Mononuclear cell (primary cell): ENCODE measurements around the gene SASH3. TPM values are rescaled to one million over a fixed set of nuclear protein-coding genes. Genes with fewer than 3 reads are reported as not detected.
"Not testable (repeated sequence)": the region's sequence is repeated elsewhere in the genome, so short reads cannot be mapped to it uniquely, and the experiment has no call there.

ENCODE experiments used
- H3K27me3 ChIP-seq: 2 replicates; pipeline ENCODE4 v1.6.0; 2011; ENCODE audit warnings: low read length, control low read depth; ENCODE audit not compliant: insufficient read depth
- H3K4me1 ChIP-seq: 2 replicates; pipeline ENCODE4 v1.5.1; 2011; ENCODE audit warnings: mild to moderate bottlenecking, low read length, control low read depth; ENCODE audit not compliant: insufficient read depth
- H3K4me3 ChIP-seq: 2 replicates; pipeline ENCODE4 v1.5.1; 2011; ENCODE audit warnings: mild to moderate bottlenecking, low read length, moderate library complexity
- H3K9me3 ChIP-seq: 2 replicates; pipeline ENCODE4 v1.5.1; 2011; ENCODE audit warnings: low read depth, mild to moderate bottlenecking, control low read depth, low read length
- total RNA-seq: library from RNA; depleted of rRNA; stranded (reverse); fragments of >200 nt; gene quantifications from one replicate; pipeline ENCODE4 v1.2.3, GENCODE V29; 2012

Gene SASH3
- total RNA-seq, result 132 TPM

DNA sequence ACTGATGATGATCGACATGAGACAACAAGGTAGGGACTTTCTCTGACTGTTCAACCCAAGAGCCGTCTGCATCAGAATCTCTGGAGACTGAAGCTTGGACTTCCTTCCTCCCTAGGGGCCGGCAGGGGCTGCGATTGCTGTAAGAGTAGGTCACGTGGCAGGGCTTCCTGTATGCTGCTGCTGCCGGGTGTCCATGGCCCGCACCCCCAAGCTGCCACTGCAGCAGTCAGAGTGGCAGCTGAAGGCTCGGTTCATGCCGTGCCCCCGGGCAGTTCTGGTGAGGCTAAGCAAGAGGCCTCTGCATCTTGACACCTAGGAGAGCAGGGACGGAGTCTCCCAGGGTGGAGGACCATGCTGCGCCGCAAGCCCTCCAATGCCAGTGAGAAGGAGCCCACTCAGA is at the start of gene SASH3:
Gene SASH3 (plus strand): TSS at position 203 of the 400 bp plus-strand sequence. CDS start 149 bp downstream, at position 352.
- Histone ChIP-seq H3K27me3 (no peaks in the 10 kb centered on the region), H3K4me1 (peaks cover 79% of the 10 kb centered on the region), H3K9me3 (no peaks in the 10 kb centered on the region), H3K4me3 (peak within 1 kb of the TSS; percentile 91)

- peaks cover 17% of the 10 kb centered on the region for H3K4me1 ChIP-seq
- no peak overlapping the region for H3K4me3 ChIP-seq
- no peaks in the 10 kb centered on the region for H3K9me3 ChIP-seq
- H3K27me3 ChIP-seq, result no peaks in the 10 kb centered on the region
Measured at GRCh38 chrX:129731228-129731627, 48.5 kb upstream of the SASH3 start.

- Histone ChIP-seq H3K27me3 (no peaks in the 10 kb centered on the region), H3K4me1 (peaks cover 29% of the 10 kb centered on the region), H3K4me3 (no peak overlapping the region), H3K9me3 (no peaks in the 10 kb centered on the region)
Measured at GRCh38 chrX:129732857-129733256, 46.9 kb upstream of the SASH3 start.

GRCh38 chrX:129733335-129733734 is 46.4 kb upstream of the SASH3 start:
- no peaks in the 10 kb centered on the region for H3K27me3 ChIP-seq
- no peak overlapping the region for H3K4me3 ChIP-seq
- H3K4me1 ChIP-seq, result peaks cover 33% of the 10 kb centered on the region
- H3K9me3 ChIP-seq, result no peaks in the 10 kb centered on the region

- Histone ChIP-seq H3K4me1 (peaks cover 45% of the 10 kb centered on the region), H3K9me3 (no peaks in the 10 kb centered on the region), H3K4me3 (no peak overlapping the region), H3K27me3 (no peaks in the 10 kb centered on the region)
Measured at GRCh38 chrX:129736491-129736890, 43.3 kb upstream of the SASH3 start.

DNA sequence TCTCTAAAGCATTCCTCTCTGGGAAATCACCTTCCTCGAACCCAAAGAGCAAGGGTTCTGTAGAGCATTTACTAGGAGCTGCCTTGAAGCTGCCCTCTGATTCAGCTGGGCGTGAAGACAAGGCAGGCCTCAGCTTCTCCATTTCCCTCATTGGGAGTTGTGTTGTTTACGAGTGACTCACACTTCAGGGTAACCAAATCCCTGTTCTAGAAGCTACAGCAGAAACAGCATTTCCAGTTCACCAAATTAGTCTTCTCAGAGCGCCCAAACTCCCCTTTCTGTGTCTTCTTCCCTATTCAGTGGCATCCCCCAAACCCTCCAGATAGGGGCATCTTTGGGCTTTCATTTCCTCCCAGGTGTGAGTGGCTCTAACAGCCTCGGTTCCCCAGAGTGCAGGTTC is 41.8 kb upstream of the SASH3 start:
- H3K4me3 ChIP-seq, result no peak overlapping the region
- peaks cover 40% of the 10 kb centered on the region for H3K4me1 ChIP-seq
- H3K27me3 ChIP-seq, result no peaks in the 10 kb centered on the region
- H3K9me3 ChIP-seq, result no peaks in the 10 kb centered on the region

DNA sequence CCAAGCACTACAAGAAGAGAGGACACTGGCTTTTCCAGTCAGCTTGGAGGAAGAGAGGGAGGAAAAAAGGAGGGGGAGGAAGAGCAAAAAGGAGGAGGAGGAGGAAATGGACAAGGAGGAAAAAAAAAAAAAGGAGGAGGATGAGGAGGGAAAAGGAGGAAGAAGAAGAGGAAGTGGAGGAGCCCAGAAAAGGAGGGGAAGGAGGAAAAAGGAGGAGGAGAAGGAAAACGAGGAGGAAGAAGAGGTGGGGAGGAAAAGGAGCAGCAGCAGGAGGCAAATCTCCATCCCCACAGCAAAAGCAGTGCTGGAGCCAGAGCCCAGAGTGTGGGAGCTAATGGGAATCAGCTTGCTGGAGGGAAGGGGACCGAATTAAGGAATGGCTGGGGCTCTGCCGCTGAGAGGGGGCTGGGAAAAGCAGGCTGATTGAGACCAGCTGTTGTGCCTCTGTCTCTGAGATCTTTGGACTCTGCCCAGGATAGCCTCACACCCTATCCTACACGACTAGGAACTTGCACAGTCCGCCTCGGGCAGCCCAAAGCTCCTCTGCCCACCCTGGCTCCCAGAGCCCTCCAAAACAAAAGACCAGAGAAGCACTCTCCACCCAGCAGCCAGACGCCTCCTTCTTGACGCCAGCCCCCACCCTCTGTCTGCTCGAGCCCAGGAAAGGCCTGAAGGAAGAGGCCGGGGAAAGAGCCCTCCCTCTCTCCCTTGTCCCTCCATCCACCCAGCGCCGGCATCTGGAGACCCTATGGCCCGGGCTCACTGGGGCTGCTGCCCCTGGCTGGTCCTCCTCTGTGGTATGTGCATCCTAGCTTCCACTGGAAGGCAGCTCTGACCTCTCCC is 41.1 kb upstream of the SASH3 start, which contains the start of gene XPNPEP2:
Gene XPNPEP2 (plus strand): TSS at position 514 of the 843 bp plus-strand sequence. CDS start 235 bp downstream, at position 749.
- H3K27me3 ChIP-seq, result no peaks in the 10 kb centered on the region
- no peak within 1 kb of the TSS for H3K4me3 ChIP-seq
- H3K9me3 ChIP-seq, result no peaks in the 10 kb centered on the region
- H3K4me1 ChIP-seq, result peaks cover 48% of the 10 kb centered on the region

- H3K4me1 ChIP-seq, result peaks cover 52% of the 10 kb centered on the region
- no peaks in the 10 kb centered on the region for H3K9me3 ChIP-seq
- no peaks in the 10 kb centered on the region for H3K27me3 ChIP-seq
- H3K4me3 ChIP-seq, result no peak overlapping the region
Measured at GRCh38 chrX:129739578-129739977, 40.2 kb upstream of the SASH3 start.

DNA sequence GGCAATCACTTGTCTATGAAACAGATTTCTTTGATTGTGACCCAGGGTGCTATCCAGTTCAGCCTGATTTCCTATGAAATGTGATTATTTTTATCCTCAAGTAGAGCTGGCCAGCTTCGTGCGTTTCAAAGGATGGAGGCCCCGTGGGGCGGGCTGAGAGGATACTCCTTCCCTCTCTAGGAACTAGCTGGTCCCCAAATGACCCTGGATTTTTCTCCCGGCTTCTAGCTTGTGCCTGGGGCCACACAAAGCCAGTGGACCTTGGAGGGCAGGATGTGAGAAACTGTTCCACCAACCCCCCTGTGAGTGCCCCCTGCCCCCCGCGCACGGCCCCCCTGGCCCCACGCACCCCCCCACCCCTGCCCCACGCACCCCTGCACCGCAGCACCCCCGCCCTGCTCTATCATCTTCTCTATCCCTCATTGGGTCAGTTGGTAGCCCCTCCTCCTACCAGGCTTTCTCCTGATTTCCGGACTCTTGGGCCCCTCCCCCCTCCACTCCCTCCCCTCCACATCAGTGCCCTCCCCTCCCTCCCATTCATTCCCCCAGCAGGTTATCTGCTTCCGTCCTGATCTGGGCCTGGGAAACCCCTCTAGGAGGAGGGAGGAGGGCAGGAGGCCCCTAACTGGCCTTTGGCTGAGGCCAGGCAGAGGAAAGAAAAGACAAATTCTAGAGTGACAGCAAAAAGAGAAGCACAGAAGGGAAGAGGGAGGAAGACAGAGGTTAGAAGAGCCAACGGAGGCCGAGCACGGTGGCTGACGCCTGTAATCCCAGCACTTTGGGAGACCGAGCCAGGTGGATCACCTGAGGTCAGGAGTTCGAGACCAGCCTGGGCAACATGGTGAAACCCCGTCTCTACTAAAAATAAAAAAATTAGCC is 37.6 kb upstream of the SASH3 start:
- no peaks in the 10 kb centered on the region for H3K27me3 ChIP-seq
- H3K4me1 ChIP-seq, result peaks cover 72% of the 10 kb centered on the region
- H3K9me3 ChIP-seq, result no peaks in the 10 kb centered on the region
- H3K4me3 ChIP-seq, result no peak overlapping the region

DNA sequence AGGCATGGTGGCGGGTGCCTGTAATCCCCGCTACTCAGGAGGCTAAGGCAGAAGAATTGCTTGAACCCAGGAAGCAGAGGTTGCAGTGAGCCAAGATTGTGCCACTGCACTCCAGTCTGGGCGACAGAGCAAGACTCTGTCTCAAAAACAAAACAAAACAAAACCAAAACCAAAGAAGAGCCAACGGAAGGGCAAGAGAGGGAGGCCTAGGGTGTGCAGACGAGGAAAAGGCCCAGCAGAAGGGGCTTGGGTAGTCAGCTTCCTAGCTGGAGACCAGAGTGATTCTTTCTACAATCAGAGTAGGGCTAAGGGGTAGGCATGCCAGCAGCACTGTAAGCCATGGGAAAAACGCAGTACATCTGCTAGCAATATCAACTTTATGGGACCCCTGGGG is 37.0 kb upstream of the SASH3 start:
- not testable (repeated sequence) for H3K9me3 ChIP-seq, H3K27me3 ChIP-seq, H3K4me3 ChIP-seq
- H3K4me1 ChIP-seq, result peaks cover 71% of the 10 kb centered on the region

DNA sequence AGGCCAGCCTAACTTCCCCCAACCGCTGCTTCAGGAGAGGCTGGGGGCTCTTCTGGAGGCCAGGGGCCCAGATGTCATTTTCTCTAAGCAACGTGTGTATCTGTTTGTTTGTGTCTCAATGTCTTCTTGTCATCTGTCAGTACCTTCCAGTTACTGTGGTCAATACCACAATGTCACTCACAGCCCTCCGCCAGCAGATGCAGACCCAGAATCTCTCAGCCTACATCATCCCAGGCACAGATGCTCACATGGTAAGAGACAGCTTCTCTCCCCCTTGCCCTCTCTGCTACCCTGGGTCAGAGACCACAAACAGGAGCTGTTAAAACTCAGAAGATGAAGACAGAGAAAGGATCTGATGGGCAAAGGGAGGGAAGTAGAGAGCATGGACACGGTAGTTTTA is 35.9 kb upstream of the SASH3 start:
- Histone ChIP-seq H3K9me3 (no peaks in the 10 kb centered on the region), H3K4me1 (peaks cover 70% of the 10 kb centered on the region), H3K27me3 (no peaks in the 10 kb centered on the region), H3K4me3 (no peak overlapping the region)

DNA sequence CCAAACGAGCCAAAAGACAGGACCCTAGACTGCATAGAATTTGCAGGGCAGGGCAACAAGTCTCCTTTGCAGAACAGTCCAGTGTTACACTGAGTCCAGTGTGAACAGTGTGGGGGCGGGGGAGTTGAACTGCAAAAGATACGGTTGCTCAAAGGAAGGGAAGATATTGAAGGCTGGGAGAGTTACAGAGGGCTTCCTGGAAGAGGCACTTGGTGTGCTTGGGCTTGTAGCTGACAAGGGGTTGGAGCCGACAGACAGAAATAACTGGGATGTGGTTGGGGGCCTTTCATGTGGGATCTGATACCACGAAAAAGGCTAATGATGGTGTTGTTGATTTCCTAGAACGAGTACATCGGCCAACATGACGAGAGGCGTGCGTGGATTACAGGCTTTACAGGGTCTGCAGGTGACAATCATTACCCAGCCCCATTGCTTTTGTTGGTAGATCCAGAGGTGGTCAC is 34.9 kb upstream of the SASH3 start:
- no peak overlapping the region for H3K4me3 ChIP-seq
- H3K9me3 ChIP-seq, result no peaks in the 10 kb centered on the region

DNA sequence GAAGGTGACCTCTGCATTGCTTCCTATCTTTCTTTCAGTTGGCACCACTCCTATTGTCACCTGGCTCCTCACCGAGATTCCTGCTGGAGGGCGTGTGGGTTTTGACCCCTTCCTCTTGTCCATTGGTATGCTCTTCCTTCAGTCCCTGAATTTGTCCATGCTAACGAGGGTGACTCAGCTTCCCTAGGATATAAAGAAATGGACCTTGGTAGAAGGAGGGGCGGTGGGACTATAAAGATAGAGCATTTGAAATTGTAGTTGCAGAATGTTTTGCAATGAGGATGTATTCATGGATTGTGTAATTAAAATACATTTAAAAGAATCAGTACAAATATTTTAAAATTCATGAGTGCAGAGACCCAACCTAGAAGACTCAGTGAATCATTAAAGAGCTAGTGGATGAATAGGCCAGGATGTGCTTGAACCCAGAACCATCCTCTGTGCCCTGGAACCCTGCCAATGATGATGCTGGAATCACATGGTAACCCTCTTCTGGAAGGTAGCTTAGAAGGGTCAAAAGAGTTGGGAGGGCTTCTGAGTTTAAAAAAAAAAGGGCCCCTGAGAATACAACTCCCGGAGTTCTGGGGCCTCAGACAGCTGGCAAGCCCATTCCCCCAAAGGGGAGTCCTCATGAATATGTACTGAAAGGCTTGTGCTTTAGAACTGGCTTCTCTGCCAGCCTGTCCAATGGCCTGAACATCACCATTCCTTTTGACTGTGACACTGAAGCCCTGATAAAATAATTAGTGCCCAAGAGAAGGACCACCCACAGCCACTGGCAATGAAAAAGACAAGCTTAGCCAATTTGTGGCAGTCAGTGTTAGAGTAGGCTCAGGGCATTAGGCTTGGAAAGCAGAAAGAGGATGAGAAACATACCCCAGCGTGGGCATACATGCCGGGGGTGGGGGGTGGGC is 32.9 kb upstream of the SASH3 start:
- H3K4me1 ChIP-seq, result peaks cover 57% of the 10 kb centered on the region
- H3K27me3 ChIP-seq, result no peaks in the 10 kb centered on the region
- no peak overlapping the region for H3K4me3 ChIP-seq
- H3K9me3 ChIP-seq, result no peaks in the 10 kb centered on the region

More for the DNA sequence above, 34.9 kb upstream of the SASH3 start:
- Histone ChIP-seq H3K4me1 (peaks cover 62% of the 10 kb centered on the region), H3K27me3 (no peaks in the 10 kb centered on the region)

GRCh38 chrX:129747533-129747932 is 32.2 kb upstream of the SASH3 start:
- no peaks in the 10 kb centered on the region for H3K9me3 ChIP-seq
- H3K27me3 ChIP-seq, result no peaks in the 10 kb centered on the region
- H3K4me3 ChIP-seq, result no peak overlapping the region
- peaks cover 57% of the 10 kb centered on the region for H3K4me1 ChIP-seq
